Measurements from ENCODE around the gene BBS12. TPM values are rescaled to one million over a fixed set of nuclear protein-coding genes. Genes with fewer than 3 reads are reported as not detected.

BBS12 gene
- total RNA-seq, 2 donors from 2014 or later = 1.6 to 2.2 TPM

GRCh38 chr4:122705547-122706117 lies 26.9 kb upstream of the BBS12 start:
- ATAC-seq (replicated peaks) = peak; percentile 48
- peaks cover 11% of the 10 kb centered on the region for H3K36me3 Mint-ChIP-seq (ENCODE audit: low read depth)
- peak overlapping the region; percentile 19 for H3K4me3 Mint-ChIP-seq
- peaks cover 3% of the 10 kb centered on the region for H3K27me3 Mint-ChIP-seq
- peaks cover 26% of the 10 kb centered on the region for H3K4me1 Mint-ChIP-seq
- peaks cover 9% of the 10 kb centered on the region for H3K9me3 Mint-ChIP-seq
- H3K27ac Mint-ChIP-seq = peak overlapping the region; percentile 37

GRCh38 chr4:122706511-122706910 lies 26.0 kb upstream of the BBS12 start:
- Mint-ChIP-seq H3K4me1 (peaks cover 29% of the 10 kb centered on the region), H3K27me3 (peaks cover 6% of the 10 kb centered on the region), H3K36me3 (ENCODE audit: low read depth) (peaks cover 16% of the 10 kb centered on the region), H3K9me3 (peaks cover 6% of the 10 kb centered on the region), H3K27ac (peak overlapping the region; percentile 37), H3K4me3 (peak overlapping the region; percentile 19)
- no peak for ATAC-seq (replicated peaks)

- Mint-ChIP-seq H3K4me3 (peak overlapping the region; percentile 34), H3K27me3 (peaks cover 3% of the 10 kb centered on the region), H3K4me1 (peaks cover 35% of the 10 kb centered on the region), H3K27ac (peak overlapping the region; percentile 85), H3K36me3 (ENCODE audit: low read depth) (peaks cover 16% of the 10 kb centered on the region), H3K9me3 (peaks cover 6% of the 10 kb centered on the region)
- no peak for ATAC-seq (replicated peaks)
These were observed 25.0 kb upstream of the BBS12 start for GRCh38 chr4:122707497-122707896.

GRCh38 chr4:122709236-122709635 lies 23.3 kb upstream of the BBS12 start:
- H3K9me3 Mint-ChIP-seq = peaks cover 6% of the 10 kb centered on the region
- no peak overlapping the region for H3K4me3 Mint-ChIP-seq

GRCh38 chr4:122710434-122711308 lies 21.8 kb upstream of the BBS12 start:
- peak; percentile 94 for ATAC-seq (replicated peaks)
- peaks cover 3% of the 10 kb centered on the region for H3K27me3 Mint-ChIP-seq
- H3K36me3 Mint-ChIP-seq (ENCODE audit: low read depth) = peaks cover 11% of the 10 kb centered on the region
- H3K4me3 Mint-ChIP-seq = peak overlapping the region; percentile 82
- H3K9me3 Mint-ChIP-seq = no peaks in the 10 kb centered on the region
- H3K4me1 Mint-ChIP-seq = peaks cover 29% of the 10 kb centered on the region
- peak overlapping the region; percentile 97 for H3K27ac Mint-ChIP-seq

More at GRCh38 chr4:122709236-122709635, 23.3 kb upstream of the BBS12 start:
- peaks cover 16% of the 10 kb centered on the region for H3K36me3 Mint-ChIP-seq (ENCODE audit: low read depth)
- peaks cover 38% of the 10 kb centered on the region for H3K4me1 Mint-ChIP-seq
- peak overlapping the region; percentile 60 for H3K27ac Mint-ChIP-seq
- H3K27me3 Mint-ChIP-seq = peaks cover 3% of the 10 kb centered on the region
- no peak for ATAC-seq (replicated peaks)

GRCh38 chr4:122711919-122712318 lies 20.6 kb upstream of the BBS12 start:
- Mint-ChIP-seq H3K4me3 (peak overlapping the region; percentile 82), H3K36me3 (ENCODE audit: low read depth) (peaks cover 11% of the 10 kb centered on the region), H3K4me1 (peaks cover 24% of the 10 kb centered on the region), H3K27me3 (peaks cover 3% of the 10 kb centered on the region), H3K9me3 (no peaks in the 10 kb centered on the region), H3K27ac (peak overlapping the region; percentile 97)
- ATAC-seq (replicated peaks) = no peak

GRCh38 chr4:122712782-122713181 lies 19.7 kb upstream of the BBS12 start:
- peaks cover 3% of the 10 kb centered on the region for H3K27me3 Mint-ChIP-seq
- H3K27ac Mint-ChIP-seq = peak overlapping the region; percentile 97
- peak overlapping the region; percentile 82 for H3K4me3 Mint-ChIP-seq
- H3K36me3 Mint-ChIP-seq (ENCODE audit: low read depth) = peaks cover 11% of the 10 kb centered on the region
- H3K9me3 Mint-ChIP-seq = no peaks in the 10 kb centered on the region
- H3K4me1 Mint-ChIP-seq = peaks cover 24% of the 10 kb centered on the region
- peak; percentile 20 for ATAC-seq (replicated peaks)

GRCh38 chr4:122715221-122715620 lies 17.3 kb upstream of the BBS12 start:
- H3K4me3 Mint-ChIP-seq = peak overlapping the region; percentile 26
- H3K4me1 Mint-ChIP-seq = peaks cover 23% of the 10 kb centered on the region
- peaks cover 6% of the 10 kb centered on the region for H3K27me3 Mint-ChIP-seq
- H3K27ac Mint-ChIP-seq = no peak overlapping the region
- H3K9me3 Mint-ChIP-seq = no peaks in the 10 kb centered on the region
- peaks cover 9% of the 10 kb centered on the region for H3K36me3 Mint-ChIP-seq (ENCODE audit: low read depth)
- ATAC-seq (replicated peaks) = no peak

GRCh38 chr4:122716825-122717448 lies 15.6 kb upstream of the BBS12 start:
- peak; percentile 89 for ATAC-seq (replicated peaks)
- no peaks in the 10 kb centered on the region for H3K9me3 Mint-ChIP-seq
- peaks cover 6% of the 10 kb centered on the region for H3K4me1 Mint-ChIP-seq
- H3K27ac Mint-ChIP-seq = no peak overlapping the region
- H3K4me3 Mint-ChIP-seq = no peak overlapping the region
- no peaks in the 10 kb centered on the region for H3K36me3 Mint-ChIP-seq (ENCODE audit: low read depth)
- H3K27me3 Mint-ChIP-seq = peaks cover 4% of the 10 kb centered on the region

GRCh38 chr4:122718281-122718680 lies 14.2 kb upstream of the BBS12 start:
- H3K27ac Mint-ChIP-seq = no peak overlapping the region
- no peak for ATAC-seq (replicated peaks)
- H3K27me3 Mint-ChIP-seq = peaks cover 4% of the 10 kb centered on the region
- no peaks in the 10 kb centered on the region for H3K9me3 Mint-ChIP-seq
- H3K4me3 Mint-ChIP-seq = no peak overlapping the region
- no peaks in the 10 kb centered on the region for H3K36me3 Mint-ChIP-seq (ENCODE audit: low read depth)
- no peaks in the 10 kb centered on the region for H3K4me1 Mint-ChIP-seq

- no peaks in the 10 kb centered on the region for H3K36me3 Mint-ChIP-seq (ENCODE audit: low read depth)
- no peaks in the 10 kb centered on the region for H3K9me3 Mint-ChIP-seq
- no peaks in the 10 kb centered on the region for H3K4me1 Mint-ChIP-seq
- no peak overlapping the region for H3K4me3 Mint-ChIP-seq
- no peak for ATAC-seq (replicated peaks)
- H3K27me3 Mint-ChIP-seq = peaks cover 11% of the 10 kb centered on the region
- H3K27ac Mint-ChIP-seq = no peak overlapping the region
These were observed 10.2 kb upstream of the BBS12 start for GRCh38 chr4:122722256-122722655.

GRCh38 chr4:122728856-122729255 lies 3.6 kb upstream of the BBS12 start:
- H3K9me3 Mint-ChIP-seq = no peaks in the 10 kb centered on the region
- no peaks in the 10 kb centered on the region for H3K4me1 Mint-ChIP-seq
- H3K27ac Mint-ChIP-seq = no peak overlapping the region
- H3K27me3 Mint-ChIP-seq = peaks cover 3% of the 10 kb centered on the region
- no peak overlapping the region for H3K4me3 Mint-ChIP-seq
- H3K36me3 Mint-ChIP-seq (ENCODE audit: low read depth) = no peaks in the 10 kb centered on the region
- no peak for ATAC-seq (replicated peaks)

GRCh38 chr4:122731676-122732075 lies 828 bp upstream of the BBS12 start:
- peak overlapping the region; percentile 88 for H3K4me3 Mint-ChIP-seq
- no peaks in the 10 kb centered on the region for H3K4me1 Mint-ChIP-seq
- H3K27me3 Mint-ChIP-seq = no peaks in the 10 kb centered on the region
- no peaks in the 10 kb centered on the region for H3K36me3 Mint-ChIP-seq (ENCODE audit: low read depth)
- H3K9me3 Mint-ChIP-seq = no peaks in the 10 kb centered on the region
- no peak for ATAC-seq (replicated peaks)
- H3K27ac Mint-ChIP-seq = peak overlapping the region; percentile 90

GRCh38 chr4:122733787-122734120 lies 1.2 kb downstream of the BBS12 start:
- no peaks in the 10 kb centered on the region for H3K4me1 Mint-ChIP-seq
- no peak for ATAC-seq (replicated peaks)
- H3K9me3 Mint-ChIP-seq = no peaks in the 10 kb centered on the region
- peak overlapping the region; percentile 88 for H3K4me3 Mint-ChIP-seq
- H3K36me3 Mint-ChIP-seq (ENCODE audit: low read depth) = no peaks in the 10 kb centered on the region
- no peaks in the 10 kb centered on the region for H3K27me3 Mint-ChIP-seq
- H3K27ac Mint-ChIP-seq = peak overlapping the region; percentile 90

- Mint-ChIP-seq H3K36me3 (ENCODE audit: low read depth) (peaks cover 16% of the 10 kb centered on the region), H3K4me3 (no peak overlapping the region), H3K27me3 (no peaks in the 10 kb centered on the region), H3K9me3 (no peaks in the 10 kb centered on the region), H3K27ac (no peak overlapping the region), H3K4me1 (no peaks in the 10 kb centered on the region)
- ATAC-seq (replicated peaks) = no peak
These were observed 6.7 kb downstream of the BBS12 start for GRCh38 chr4:122739174-122739573.
